GM21423 (cell line): Measurements from ENCODE around the gene HLA-E.
"Not testable (repeated sequence)": the region's sequence is repeated elsewhere in the genome, so short reads cannot be mapped to it uniquely, and the experiment has no call there.

Experiments used
- ATAC-seq: cut with Tn5 transposase; IDR thresholded peaks from one replicate; pipeline ENCODE4 v1.9.1; 2021; ENCODE audit warnings: mild to moderate bottlenecking, moderate library complexity; ENCODE audit not compliant: unreplicated experiment

Gene HLA-E

DNA sequence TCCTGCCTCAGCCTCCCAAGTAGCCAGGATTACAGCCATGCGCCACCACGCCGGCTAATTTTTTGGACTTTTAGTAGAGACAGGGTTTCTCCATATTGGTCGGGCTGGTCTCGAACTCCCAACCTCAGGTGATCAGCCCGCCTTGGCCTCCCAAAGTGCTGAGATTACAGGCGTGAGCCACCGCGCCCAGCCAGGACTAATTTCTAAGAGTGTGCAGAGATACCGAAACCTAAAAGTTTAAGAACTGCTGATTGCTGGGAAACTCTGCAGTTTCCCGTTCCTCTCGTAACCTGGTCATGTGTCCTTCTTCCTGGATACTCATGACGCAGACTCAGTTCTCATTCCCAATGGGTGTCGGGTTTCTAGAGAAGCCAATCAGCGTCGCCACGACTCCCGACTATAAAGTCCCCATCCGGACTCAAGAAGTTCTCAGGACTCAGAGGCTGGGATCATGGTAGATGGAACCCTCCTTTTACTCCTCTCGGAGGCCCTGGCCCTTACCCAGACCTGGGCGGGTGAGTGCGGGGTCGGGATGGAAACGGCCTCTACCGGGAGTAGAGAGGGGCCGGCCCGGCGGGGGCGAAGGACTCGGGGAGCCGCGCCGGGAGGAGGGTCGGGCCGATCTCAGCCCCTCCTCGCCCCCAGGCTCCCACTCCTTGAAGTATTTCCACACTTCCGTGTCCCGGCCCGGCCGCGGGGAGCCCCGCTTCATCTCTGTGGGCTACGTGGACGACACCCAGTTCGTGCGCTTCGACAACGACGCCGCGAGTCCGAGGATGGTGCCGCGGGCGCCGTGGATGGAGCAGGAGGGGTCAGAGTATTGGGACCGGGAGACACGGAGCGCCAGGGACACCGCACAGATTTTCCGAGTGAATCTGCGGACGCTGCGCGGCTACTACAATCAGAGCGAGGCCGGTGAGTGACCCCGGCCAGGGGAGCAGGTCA lies at the start of gene HLA-E:
Gene HLA-E (plus strand): TSS at position 429 of the 945 bp plus-strand sequence. CDS start 23 bp downstream, at position 452.
- peak; percentile 89 for ATAC-seq

GRCh38 chr6:30441171-30441570 lies 48.1 kb upstream of the HLA-E start:
- ATAC-seq, result no peak

- ATAC-seq, result no peak
Observed at GRCh38 chr6:30443657-30444450, 45.5 kb upstream of the HLA-E start.

DNA sequence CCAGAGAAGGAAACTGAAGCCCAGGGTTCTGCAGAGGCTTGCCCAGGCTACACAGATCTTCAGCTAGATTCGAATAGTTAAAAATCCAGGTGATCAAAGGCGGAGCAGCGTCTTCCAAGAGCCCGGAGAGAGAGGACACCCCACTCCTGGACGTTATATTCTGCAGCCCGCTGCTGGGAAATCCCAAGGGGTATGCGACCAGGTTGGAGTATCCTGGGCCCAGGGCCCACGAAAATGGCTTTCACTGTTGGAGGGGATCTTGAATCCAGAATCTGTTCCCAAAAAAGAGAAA lies 44.9 kb upstream of the HLA-E start:
- ATAC-seq, result no peak

DNA sequence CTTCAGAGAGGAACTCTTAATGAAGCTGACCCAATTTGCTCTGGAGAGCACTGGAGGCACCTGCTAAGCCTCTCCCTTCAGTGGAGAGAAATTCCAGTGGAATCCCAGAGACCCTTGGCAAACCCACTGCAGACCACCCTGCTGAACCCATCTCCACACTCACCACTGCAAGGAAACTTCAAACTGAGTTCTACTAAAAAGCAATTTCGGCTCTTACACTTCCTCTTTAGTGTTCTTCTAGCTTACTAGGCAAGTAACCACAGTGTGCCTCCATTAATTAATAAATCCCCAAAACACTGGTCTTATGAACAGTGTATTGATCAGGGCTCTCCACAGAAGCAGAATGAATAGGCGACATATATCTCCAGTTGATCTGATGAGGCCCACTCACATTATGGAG lies 43.0 kb upstream of the HLA-E start:
- ATAC-seq, result no peak

- ATAC-seq, result no peak
Observed at GRCh38 chr6:30447237-30447636, 42.1 kb upstream of the HLA-E start.

DNA sequence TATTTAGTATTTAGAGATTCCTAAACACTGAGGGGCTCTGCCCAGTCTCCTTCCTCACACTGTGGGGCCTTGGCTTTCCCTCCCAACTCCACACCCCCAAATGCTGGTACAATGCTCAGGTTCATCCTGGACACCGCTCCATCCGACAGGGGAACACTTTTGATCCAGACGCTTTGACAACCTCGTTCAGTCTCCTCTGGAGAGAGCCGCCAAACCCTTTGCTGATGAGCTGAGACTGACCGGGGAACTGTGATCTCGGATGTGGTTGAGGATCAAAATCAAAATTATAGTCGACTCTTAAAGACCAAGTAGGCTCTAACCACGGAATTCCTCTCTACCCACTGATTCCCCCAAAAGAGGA lies 38.8 kb upstream of the HLA-E start:
- ATAC-seq, result no peak

- no peak for ATAC-seq
Observed at GRCh38 chr6:30450909-30451841, 38.1 kb upstream of the HLA-E start.

GRCh38 chr6:30452736-30453507 lies 36.4 kb upstream of the HLA-E start:
- ATAC-seq, result no peak

DNA sequence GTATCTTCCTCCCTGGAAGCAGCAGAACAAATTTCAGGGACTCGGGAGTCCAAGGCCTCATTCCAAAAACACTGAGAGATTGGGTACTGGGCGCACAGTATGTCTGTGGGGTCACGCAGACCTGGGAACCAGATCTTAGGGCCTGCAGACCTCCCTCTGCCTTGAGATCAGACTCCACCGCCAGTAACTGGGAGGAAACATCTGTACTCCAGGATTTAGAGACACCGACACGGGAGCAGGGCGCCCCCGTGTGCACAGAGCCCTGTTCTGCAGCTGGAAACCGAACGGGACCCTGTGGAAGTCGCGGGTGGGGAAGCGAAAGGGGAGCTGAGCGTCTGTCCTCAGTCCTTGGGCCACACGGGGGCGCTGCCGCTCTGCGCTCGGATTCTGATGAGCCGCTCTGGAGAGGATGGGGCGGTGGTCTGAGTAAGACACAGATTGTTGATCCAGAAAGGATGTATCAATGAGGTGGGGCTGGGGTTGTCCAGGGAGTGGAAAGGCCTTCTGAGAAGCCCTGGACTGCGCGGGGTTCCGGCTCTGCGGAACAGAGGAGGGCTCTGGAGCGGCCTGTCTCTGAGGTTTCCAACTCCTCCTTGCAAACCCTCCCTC lies 35.7 kb upstream of the HLA-E start:
- no peak for ATAC-seq

DNA sequence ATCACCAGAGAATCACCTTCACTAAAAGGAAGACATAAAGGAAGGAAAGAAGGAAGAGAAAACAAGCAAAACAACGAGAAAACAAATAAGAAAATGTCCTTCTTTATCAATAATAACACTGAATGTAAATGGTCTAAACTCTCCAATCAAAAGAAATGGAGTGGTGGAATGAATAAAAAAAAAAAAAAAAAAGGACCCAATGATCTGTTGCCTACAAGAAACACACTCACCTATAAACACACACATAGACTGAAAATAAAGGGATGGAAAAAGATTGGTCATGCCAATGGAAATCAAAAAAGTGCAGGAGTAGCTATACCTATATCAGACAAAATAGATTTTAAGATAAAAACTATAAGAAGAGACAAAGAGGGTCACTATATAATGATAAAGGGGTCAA lies 30.2 kb upstream of the HLA-E start:
- no peak for ATAC-seq

- no peak for ATAC-seq
Observed at GRCh38 chr6:30461055-30461454, 28.3 kb upstream of the HLA-E start.

GRCh38 chr6:30462482-30462881 lies 26.8 kb upstream of the HLA-E start:
- no peak for ATAC-seq

- ATAC-seq, result no peak
Observed at GRCh38 chr6:30463242-30463641, 26.1 kb upstream of the HLA-E start.

DNA sequence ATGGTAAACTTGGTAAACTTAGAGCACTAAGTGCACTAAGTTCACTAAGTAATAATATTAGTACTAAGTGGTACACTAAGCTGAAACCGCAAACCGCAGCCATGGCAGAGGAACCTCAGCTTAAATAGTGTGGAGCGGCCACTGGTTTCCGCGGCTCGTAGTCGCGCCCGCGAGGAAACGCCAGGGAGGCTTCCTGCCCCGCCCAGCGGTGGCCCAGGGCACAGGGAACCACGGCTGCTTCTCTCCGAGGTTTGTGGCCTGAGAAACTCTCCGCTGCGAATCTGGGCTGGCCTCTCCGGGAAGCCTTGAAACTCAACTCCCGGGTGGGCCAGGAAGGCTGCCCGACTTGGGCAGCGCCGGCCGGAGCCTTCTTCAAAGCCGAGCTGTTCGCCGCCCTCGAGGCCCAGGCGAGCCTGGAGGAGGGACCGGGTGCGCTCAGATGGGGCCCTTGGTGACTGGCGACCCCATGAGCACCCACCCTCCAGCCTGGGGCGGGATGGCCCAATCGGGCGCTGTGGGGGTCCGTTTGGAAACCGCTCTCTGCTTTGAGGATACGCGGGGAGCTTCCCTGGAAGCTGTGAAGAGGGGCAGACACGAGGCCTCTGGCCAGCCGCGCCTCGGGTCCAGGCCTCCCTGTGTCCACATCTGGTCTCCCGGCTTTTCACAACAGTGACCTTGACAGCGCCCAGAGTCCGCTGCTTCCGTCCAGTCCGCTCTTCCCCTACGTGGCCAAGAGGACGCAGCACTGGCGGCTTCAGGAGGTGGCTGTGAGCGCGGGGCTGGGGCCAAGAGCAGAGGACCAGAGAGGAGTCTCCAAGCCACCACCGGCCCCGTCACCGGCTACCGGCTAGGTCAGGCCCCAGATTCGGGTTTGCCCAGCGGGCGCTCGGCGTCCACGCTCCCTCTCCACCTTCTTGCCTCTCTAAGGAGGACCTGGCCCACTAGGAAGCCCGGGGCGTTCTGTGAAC lies 25.4 kb upstream of the HLA-E start:
- ATAC-seq, result no peak

GRCh38 chr6:30465595-30466306 lies 23.6 kb upstream of the HLA-E start:
- no peak for ATAC-seq

- ATAC-seq, result no peak
Observed at GRCh38 chr6:30470968-30471367, 18.3 kb upstream of the HLA-E start.

GRCh38 chr6:30475116-30475515 lies 14.2 kb upstream of the HLA-E start:
- not testable (repeated sequence) for ATAC-seq
